WERI-Rb-1 (cell line): ENCODE data around the gene SH3GLB2.
A peak's percentile ranks its signal among the peaks of the same experiment; 100 is the strongest.

Experiments used
- DNase-seq: peaks from one replicate; pipeline ENCODE4 v3.0.0-alpha.2; 2020
- H3K27ac ChIP-seq: fragments of 250-450 bp; sonication (Bioruptor Pico); 2 replicates; pipeline ENCODE4 v1.5.1; 2020; ENCODE audit warnings: mild to moderate bottlenecking, moderate library complexity
- H3K27me3 ChIP-seq: fragments of 250-450 bp; sonication (Bioruptor Pico); 2 replicates; pipeline ENCODE4 v1.5.1; 2021; ENCODE audit warnings: mild to moderate bottlenecking, low read depth, moderate library complexity; ENCODE audit not compliant: insufficient read depth, severe bottlenecking
- H3K36me3 ChIP-seq: fragments of 250-450 bp; sonication (Bioruptor Pico); 2 replicates; pipeline ENCODE4 v1.5.1; 2020; ENCODE audit warnings: mild to moderate bottlenecking, moderate library complexity
- H3K4me3 ChIP-seq: 2 replicates; pipeline ENCODE4 v1.5.1; 2011; ENCODE audit warnings: low read depth, mild to moderate bottlenecking, control low read depth, low read length
- H3K9me3 ChIP-seq: fragments of 250-450 bp; sonication (Bioruptor Pico); 2 replicates; pipeline ENCODE4 v1.5.1; 2021; ENCODE audit warnings: mild to moderate bottlenecking, moderate library complexity; ENCODE audit not compliant: severe bottlenecking
- TF ChIP-seq, protein P1 (sequence below): IDR thresholded peaks from 2 replicates; pipeline ENCODE4 v1.5.1; 2011; ENCODE audit warnings: low read depth, mild to moderate bottlenecking, control low read depth, inconsistent platforms, low read length

The SH3GLB2 gene

DNA sequence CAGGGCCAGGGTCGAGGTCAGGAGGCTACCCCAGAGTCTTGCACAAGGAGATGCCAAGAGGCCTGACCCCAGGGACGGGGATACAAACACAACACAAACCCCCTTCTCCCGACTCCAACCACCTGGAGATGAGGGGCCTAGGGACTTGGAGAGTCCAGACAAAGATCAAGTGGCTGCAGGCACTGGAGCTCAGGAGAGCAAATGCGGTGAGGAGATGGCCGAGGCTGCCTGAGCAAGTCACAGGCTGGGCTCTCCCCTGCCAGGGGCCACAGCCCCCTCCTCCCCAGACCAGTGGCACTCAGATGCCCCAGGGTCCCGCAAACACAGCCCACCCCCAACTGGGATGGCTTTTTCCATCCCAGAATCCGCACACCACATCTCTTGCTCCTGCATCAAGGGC, 15.8 kb downstream of the SH3GLB2 start:
- Histone ChIP-seq H3K36me3 (peaks cover 85% of the 10 kb centered on the region), H3K27me3 (no peaks in the 10 kb centered on the region), H3K27ac (peak overlapping the region; percentile 85), H3K4me3 (no peak overlapping the region), H3K9me3 (no peaks in the 10 kb centered on the region)
- TF ChIP-seq, protein P1, sequence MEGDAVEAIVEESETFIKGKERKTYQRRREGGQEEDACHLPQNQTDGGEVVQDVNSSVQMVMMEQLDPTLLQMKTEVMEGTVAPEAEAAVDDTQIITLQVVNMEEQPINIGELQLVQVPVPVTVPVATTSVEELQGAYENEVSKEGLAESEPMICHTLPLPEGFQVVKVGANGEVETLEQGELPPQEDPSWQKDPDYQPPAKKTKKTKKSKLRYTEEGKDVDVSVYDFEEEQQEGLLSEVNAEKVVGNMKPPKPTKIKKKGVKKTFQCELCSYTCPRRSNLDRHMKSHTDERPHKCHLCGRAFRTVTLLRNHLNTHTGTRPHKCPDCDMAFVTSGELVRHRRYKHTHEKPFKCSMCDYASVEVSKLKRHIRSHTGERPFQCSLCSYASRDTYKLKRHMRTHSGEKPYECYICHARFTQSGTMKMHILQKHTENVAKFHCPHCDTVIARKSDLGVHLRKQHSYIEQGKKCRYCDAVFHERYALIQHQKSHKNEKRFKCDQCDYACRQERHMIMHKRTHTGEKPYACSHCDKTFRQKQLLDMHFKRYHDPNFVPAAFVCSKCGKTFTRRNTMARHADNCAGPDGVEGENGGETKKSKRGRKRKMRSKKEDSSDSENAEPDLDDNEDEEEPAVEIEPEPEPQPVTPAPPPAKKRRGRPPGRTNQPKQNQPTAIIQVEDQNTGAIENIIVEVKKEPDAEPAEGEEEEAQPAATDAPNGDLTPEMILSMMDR: no peak
- no peak for DNase-seq

DNA sequence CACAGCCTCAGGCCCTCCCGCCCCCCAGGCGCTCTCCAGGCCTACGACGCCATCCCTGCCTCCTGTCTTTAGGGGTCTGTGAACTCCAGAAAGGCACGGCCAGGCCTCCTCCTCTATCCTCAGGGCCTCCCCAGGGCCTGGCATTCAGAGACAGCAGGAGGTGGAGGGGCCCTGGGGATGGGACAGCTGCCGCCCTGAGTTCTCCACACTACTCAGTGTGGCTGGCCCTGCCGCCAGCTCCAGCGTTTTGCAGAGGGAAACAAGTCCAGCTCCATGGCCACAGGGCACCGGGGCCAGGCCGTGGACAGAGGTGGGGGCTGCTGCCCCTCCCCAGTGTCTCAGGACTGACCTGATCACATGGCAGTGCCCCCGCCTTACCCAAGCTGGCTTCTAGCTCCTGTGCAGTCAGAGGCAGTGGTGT, 16.4 kb downstream of the SH3GLB2 start:
- TF ChIP-seq, protein P1: no peak
- Histone ChIP-seq H3K36me3 (peaks cover 85% of the 10 kb centered on the region), H3K4me3 (no peak overlapping the region), H3K27me3 (no peaks in the 10 kb centered on the region), H3K9me3 (no peaks in the 10 kb centered on the region), H3K27ac (peak overlapping the region; percentile 85)
- DNase-seq: peak; percentile 59

DNA sequence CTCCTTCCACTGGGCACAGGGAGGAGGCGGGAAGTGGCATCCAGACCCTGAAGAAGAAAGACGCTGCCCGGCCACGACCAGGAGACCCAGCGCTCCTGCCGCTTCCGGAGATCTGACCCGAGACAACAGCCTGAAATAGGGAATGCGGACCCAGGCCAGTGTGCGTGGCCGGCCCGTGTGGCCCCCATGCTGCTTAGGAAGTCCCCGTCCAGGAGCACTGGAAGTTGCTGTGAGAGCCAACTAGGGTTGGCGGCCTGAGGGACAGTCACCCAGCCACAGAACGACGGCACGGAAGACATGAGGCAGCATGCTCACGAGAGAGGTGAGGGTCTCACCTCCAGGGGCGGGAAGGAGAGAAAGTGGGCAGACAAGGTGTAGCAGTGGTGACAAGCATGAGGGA, 17.0 kb downstream of the SH3GLB2 start:
- peaks cover 91% of the 10 kb centered on the region for H3K36me3 ChIP-seq
- peak overlapping the region; percentile 85 for H3K27ac ChIP-seq
- no peaks in the 10 kb centered on the region for H3K27me3 ChIP-seq
- TF ChIP-seq, protein P1: no peak
- no peak for DNase-seq
- no peak overlapping the region for H3K4me3 ChIP-seq
- H3K9me3 ChIP-seq: no peaks in the 10 kb centered on the region

DNA sequence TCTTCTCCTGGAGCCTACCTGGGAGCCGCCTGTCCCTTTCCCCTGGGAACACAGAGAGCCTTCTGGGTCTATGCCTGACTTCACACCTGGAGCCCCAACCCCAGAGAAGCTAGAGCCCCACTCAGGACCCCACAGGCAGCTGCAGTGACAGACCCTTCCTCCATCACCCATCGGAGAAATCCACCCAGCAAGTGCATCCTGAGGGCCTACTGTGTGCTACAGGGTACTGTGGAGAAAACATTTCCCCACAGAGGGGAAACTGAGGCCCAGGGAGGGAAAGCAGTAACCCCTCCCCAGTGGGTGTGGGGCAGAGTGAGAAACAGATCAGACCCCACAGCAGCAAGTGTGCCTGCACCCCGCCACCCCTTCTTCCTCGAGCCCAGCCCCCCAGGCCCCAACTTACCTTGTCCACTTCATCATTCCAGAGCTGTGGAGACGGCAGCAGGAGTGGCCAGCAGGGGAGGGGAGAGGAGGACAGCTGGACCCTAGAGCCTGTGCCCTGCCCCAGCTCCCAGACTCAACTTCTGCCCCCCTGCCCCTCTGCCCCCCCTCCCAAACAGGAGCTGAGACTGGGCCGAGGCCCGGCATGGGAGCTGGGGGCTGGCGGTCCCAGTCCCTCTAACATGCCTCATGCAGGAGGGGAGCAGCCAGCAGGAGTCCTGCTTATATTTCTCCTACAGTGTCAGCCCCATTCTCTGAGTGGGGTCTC, 17.7 kb downstream of the SH3GLB2 start:
- peak overlapping the region; percentile 85 for H3K27ac ChIP-seq
- peaks cover 93% of the 10 kb centered on the region for H3K36me3 ChIP-seq
- H3K27me3 ChIP-seq: no peaks in the 10 kb centered on the region
- DNase-seq: no peak
- no peak overlapping the region for H3K4me3 ChIP-seq
- TF ChIP-seq, protein P1: no peak
- H3K9me3 ChIP-seq: no peaks in the 10 kb centered on the region

DNA sequence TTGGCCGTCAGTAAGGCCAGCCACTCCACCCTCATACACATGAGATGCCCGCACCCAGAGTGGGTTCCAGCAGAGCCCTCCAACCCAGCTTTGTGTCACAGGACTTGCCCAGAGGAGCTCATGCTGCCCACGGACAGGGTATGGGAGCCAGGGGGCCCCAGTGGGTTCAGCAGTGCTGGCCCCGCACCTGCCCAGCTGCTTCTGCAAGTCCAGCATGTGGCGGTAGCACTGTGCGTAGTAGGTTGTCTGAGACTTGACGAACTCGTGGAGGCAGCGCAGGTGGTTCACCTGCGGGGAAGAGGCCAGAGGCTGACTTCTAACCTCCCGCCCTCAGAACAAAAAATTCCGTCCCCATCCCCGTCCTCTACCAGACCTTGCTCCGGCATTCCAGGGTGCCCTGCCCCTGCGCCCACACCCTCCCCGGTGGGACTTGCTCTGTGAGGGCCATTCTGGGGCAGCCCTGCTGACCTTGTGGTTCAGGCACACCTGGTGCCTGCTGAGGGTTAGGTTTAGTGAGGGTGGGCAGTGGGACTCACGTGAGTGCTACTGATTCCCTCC, 18.5 kb downstream of the SH3GLB2 start:
- Histone ChIP-seq H3K9me3 (no peaks in the 10 kb centered on the region), H3K27me3 (no peaks in the 10 kb centered on the region), H3K36me3 (peaks cover 93% of the 10 kb centered on the region), H3K27ac (no peak overlapping the region), H3K4me3 (no peak overlapping the region)
- TF ChIP-seq, protein P1: no peak
- no peak for DNase-seq
